ENCODE measurements around the gene CCDC106.

CCDC106 gene

DNA sequence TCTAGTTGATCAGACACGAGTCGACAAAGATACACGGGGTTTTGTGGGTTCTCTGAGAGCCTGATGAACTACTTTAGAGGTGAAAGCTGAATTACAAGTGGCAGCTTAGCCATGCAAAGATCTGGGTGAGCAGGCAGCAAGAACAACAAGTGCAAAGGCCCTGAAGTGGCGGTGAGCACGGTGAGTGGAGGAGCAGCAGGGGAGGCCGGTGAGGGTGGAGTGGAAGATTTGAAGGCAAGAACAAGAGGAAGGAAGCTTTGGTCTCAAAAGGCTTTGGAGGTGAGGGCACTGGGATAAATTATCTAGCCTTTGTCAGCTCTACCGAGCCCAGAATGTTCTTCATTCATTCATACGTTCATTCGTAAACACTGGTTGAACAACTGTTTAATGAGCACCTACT lies 41.2 kb upstream of the CCDC106 start:
- no peak overlapping the region for H3K4me3 ChIP-seq (IDR thresholded peaks at IDR 0.05; ENCODE audit: insufficient read depth, low read depth, low read length)
- no peaks in the 10 kb centered on the region for H4K20me1 ChIP-seq (ENCODE audit: insufficient read depth)
- no peak overlapping the region; the same call in 1 of the 2 replicates for H3K9ac ChIP-seq
- 0 out of 2 replicates have a peak, but pooled peaks cover 15% of the 10 kb centered on the region for H3K79me2 ChIP-seq (ENCODE audit: insufficient read depth, low read depth)
- TF ChIP-seq, protein P1, sequence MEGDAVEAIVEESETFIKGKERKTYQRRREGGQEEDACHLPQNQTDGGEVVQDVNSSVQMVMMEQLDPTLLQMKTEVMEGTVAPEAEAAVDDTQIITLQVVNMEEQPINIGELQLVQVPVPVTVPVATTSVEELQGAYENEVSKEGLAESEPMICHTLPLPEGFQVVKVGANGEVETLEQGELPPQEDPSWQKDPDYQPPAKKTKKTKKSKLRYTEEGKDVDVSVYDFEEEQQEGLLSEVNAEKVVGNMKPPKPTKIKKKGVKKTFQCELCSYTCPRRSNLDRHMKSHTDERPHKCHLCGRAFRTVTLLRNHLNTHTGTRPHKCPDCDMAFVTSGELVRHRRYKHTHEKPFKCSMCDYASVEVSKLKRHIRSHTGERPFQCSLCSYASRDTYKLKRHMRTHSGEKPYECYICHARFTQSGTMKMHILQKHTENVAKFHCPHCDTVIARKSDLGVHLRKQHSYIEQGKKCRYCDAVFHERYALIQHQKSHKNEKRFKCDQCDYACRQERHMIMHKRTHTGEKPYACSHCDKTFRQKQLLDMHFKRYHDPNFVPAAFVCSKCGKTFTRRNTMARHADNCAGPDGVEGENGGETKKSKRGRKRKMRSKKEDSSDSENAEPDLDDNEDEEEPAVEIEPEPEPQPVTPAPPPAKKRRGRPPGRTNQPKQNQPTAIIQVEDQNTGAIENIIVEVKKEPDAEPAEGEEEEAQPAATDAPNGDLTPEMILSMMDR (conservative IDR thresholded peaks at IDR 0.05; ENCODE audit: low read depth, low read length): no peak
- 0 out of 2 replicates have a peak overlapping the region, but pooled peaks have one; percentile 70 for H3K27ac ChIP-seq
- no peaks in the 10 kb centered on the region for H3K27me3 ChIP-seq (ENCODE audit: insufficient read depth, low read depth)
- peaks cover 21% of the 10 kb centered on the region for H3K4me1 ChIP-seq (ENCODE audit: low read depth, poor library complexity, severe bottlenecking)
- peak overlapping the region; percentile 77 for H3K4me2 ChIP-seq
- H3K36me3 ChIP-seq (ENCODE audit: insufficient read depth): no peaks in the 10 kb centered on the region
- H2AFZ ChIP-seq (ENCODE audit: low read depth): no peak overlapping the region

DNA sequence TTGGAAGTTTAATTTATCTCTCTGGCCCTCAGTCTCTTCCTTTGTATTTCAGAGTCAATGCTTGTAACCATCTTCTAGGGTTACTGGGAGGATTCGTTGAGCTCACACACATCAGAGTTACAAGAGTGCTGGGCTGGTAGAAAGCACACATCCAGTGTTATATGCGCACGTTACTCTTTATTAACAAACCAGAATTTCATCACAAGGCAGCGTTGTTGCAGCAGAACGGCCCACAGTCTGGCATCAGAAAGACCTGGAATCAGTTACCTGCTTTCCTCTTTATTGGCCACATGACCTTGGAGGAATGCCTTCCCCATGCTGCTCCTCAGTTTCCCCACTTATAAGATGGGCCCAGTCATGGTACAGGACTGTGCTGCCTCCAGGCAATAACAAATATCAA lies 38.7 kb upstream of the CCDC106 start:
- H3K27me3 ChIP-seq (ENCODE audit: insufficient read depth, low read depth): no peaks in the 10 kb centered on the region
- H3K79me2 ChIP-seq (ENCODE audit: insufficient read depth, low read depth): 0 out of 2 replicates have a peak, but pooled peaks cover 15% of the 10 kb centered on the region
- H3K4me1 ChIP-seq (ENCODE audit: low read depth, poor library complexity, severe bottlenecking): peaks cover 23% of the 10 kb centered on the region
- TF ChIP-seq, protein P1 (conservative IDR thresholded peaks at IDR 0.05; ENCODE audit: low read depth, low read length): no peak
- H3K9ac ChIP-seq: no peak overlapping the region
- no peak overlapping the region for H3K4me2 ChIP-seq
- no peak overlapping the region for H3K4me3 ChIP-seq (IDR thresholded peaks at IDR 0.05; ENCODE audit: insufficient read depth, low read depth, low read length)
- no peak overlapping the region for H2AFZ ChIP-seq (ENCODE audit: low read depth)
- H4K20me1 ChIP-seq (ENCODE audit: insufficient read depth): no peaks in the 10 kb centered on the region
- no peak overlapping the region for H3K27ac ChIP-seq
- H3K36me3 ChIP-seq (ENCODE audit: insufficient read depth): no peaks in the 10 kb centered on the region

DNA sequence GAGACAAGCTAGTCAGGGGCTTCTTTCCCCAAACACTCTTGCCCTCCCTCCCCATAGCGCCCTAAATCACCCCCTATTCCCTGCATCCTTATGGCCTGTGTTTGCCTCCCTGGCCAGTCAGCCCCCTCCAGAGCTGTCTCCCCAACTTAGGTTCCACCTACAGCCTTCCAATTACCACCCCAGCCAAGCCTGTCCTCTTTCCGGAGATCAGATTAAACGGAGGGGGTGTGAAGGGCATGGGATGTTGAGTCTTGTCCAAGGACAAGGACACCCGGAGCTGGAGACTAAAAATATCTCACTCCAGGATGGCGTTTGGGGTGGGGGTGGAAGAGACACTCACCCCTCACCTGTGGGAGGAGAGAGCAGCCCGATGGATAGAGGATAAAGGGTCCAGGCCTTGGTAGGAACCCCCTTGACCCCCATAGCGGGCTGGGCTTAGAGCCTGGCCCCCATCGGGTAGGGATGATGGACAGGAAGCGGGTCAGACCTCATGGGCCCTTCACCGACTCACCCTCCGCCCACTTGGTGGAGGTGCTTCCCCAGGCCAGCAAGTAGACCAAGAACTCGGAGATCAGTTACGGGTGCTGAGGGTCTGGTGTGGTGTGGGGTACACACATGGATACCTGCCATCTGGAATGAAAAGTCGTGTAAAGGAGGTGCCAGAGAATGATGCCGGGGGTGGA lies 36.6 kb upstream of the CCDC106 start:
- TF ChIP-seq, protein P1 (conservative IDR thresholded peaks at IDR 0.05; ENCODE audit: low read depth, low read length): no peak
- Histone ChIP-seq H3K79me2 (ENCODE audit: insufficient read depth, low read depth) (0 out of 2 replicates have a peak, but pooled peaks cover 14% of the 10 kb centered on the region), H4K20me1 (ENCODE audit: insufficient read depth) (no peaks in the 10 kb centered on the region), H3K9ac (no peak overlapping the region), H3K27me3 (ENCODE audit: insufficient read depth, low read depth) (no peaks in the 10 kb centered on the region), H3K4me3 (IDR thresholded peaks at IDR 0.05; ENCODE audit: insufficient read depth, low read depth, low read length) (no peak overlapping the region), H2AFZ (ENCODE audit: low read depth) (no peak overlapping the region), H3K4me2 (peak overlapping the region; percentile 9; the same call in 1 of the 2 replicates), H3K27ac (no peak overlapping the region), H3K36me3 (ENCODE audit: insufficient read depth) (no peaks in the 10 kb centered on the region), H3K4me1 (ENCODE audit: low read depth, poor library complexity, severe bottlenecking) (peaks cover 21% of the 10 kb centered on the region)

DNA sequence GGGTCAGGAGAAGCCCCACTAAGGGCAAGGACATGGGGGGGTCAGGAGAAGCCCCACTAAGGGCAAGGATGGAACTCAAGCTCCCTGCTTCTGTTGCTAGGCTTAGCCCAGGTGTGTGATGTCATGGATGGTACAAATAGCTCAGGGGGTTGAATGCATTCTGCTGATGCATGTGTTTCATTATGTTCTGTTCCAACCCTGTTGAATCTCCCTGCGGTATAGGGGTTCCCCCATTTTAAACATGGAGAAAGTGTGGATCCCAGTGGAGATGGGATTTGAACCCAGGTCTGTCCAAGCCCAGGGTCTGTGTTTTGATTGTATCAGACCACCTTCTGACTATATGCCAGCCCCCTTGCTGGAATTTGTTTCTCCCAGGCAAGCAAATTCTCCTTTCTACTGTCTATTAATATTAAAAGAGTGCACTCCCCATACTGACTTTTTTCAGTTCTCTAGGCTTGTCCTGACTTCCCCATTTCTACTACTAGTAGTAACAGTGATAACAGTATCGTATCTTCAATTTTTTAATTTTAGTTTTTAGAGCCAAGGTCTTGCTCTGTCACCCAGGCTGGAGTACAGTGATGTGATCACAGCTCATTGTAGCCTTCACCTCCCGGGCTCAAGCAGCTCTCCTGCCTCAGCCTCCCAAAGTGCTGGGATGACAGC lies 35.9 kb upstream of the CCDC106 start:
- H3K4me3 ChIP-seq (IDR thresholded peaks at IDR 0.05; ENCODE audit: insufficient read depth, low read depth, low read length): no peak overlapping the region
- H3K9ac ChIP-seq: no peak overlapping the region
- H3K27ac ChIP-seq: no peak overlapping the region
- no peak overlapping the region for H2AFZ ChIP-seq (ENCODE audit: low read depth)
- no peaks in the 10 kb centered on the region for H4K20me1 ChIP-seq (ENCODE audit: insufficient read depth)
- H3K27me3 ChIP-seq (ENCODE audit: insufficient read depth, low read depth): no peaks in the 10 kb centered on the region
- peaks cover 14% of the 10 kb centered on the region for H3K4me1 ChIP-seq (ENCODE audit: low read depth, poor library complexity, severe bottlenecking)
- 0 out of 2 replicates have a peak, but pooled peaks cover 8% of the 10 kb centered on the region for H3K79me2 ChIP-seq (ENCODE audit: insufficient read depth, low read depth)
- H3K4me2 ChIP-seq: peak overlapping the region; percentile 9; the same call in 1 of the 2 replicates
- H3K36me3 ChIP-seq (ENCODE audit: insufficient read depth): no peaks in the 10 kb centered on the region
- TF ChIP-seq, protein P1 (conservative IDR thresholded peaks at IDR 0.05; ENCODE audit: low read depth, low read length): no peak

Measured in KMS-11 (cell line).